SU-DHL-6 (cell line): ENCODE results near the gene RAB37.

Experiments
- H2AFZ ChIP-seq: fragments of 200-600 bp; sonication (generic); 2 replicates; pipeline ENCODE4 v1.6.1; 2014; ENCODE audit warnings: low read depth, mild to moderate bottlenecking, moderate library complexity, mixed read lengths, antibody characterized with exemption, low read length; ENCODE audit not compliant: severe bottlenecking
- H3F3A ChIP-seq: fragments of 200-600 bp; shearing (Covaris generic); 2 replicates; pipeline ENCODE4 v1.6.0; 2016; ENCODE audit warnings: antibody characterized with exemption, mild to moderate bottlenecking; ENCODE audit not compliant: insufficient read depth
- H3K27ac ChIP-seq: fragments of 200-600 bp; sonication (generic); 2 replicates; pipeline ENCODE4 v1.5.1; 2016; ENCODE audit warnings: low read depth, mild to moderate bottlenecking, low read length, moderate library complexity, mixed read lengths
- H3K27me3 ChIP-seq: fragments of 200-600 bp; sonication (generic), shearing (Covaris generic); 2 replicates; pipeline ENCODE4 v1.6.0; 2014; ENCODE audit warnings: mild to moderate bottlenecking, low read length
- H3K36me3 ChIP-seq: fragments of 200-600 bp; sonication (generic); 2 replicates; pipeline ENCODE4 v1.6.1; 2014; ENCODE audit warnings: mild to moderate bottlenecking, low read length, mixed read lengths
- H3K4me2 ChIP-seq: fragments of 300-600, 200-600 bp; shearing (Covaris generic), sonication (generic); 2 replicates; pipeline ENCODE4 v1.6.0; 2014; ENCODE audit warnings: low read length, low read depth, mild to moderate bottlenecking; ENCODE audit not compliant: poor library complexity, severe bottlenecking
- H3K4me3 ChIP-seq: fragments of 200-600 bp; sonication (generic); 2 replicates; pipeline ENCODE4 v1.5.1; 2014; ENCODE audit warnings: antibody characterized with exemption, low read length, mild to moderate bottlenecking, mixed read lengths; ENCODE audit not compliant: insufficient read depth, poor library complexity, severe bottlenecking
- H3K79me2 ChIP-seq: fragments of 200-600 bp; sonication (generic); 2 replicates; pipeline ENCODE4 v1.6.1; 2014; ENCODE audit warnings: mild to moderate bottlenecking, low read length, moderate library complexity; ENCODE audit not compliant: insufficient read depth
- H3K9ac ChIP-seq: fragments of 200-600 bp; sonication (generic); 2 replicates; pipeline ENCODE4 v1.7.0; 2014; ENCODE audit warnings: mild to moderate bottlenecking, low read length
- H3K9me2 ChIP-seq: fragments of 200-600 bp; sonication (generic); replicated peaks from 2 replicates; pipeline ENCODE4 v1.6.1; 2014; ENCODE audit warnings: low read length; ENCODE audit not compliant: insufficient read depth
- H3K9me3 ChIP-seq: fragments of 200-600 bp; sonication (generic); 2 replicates; pipeline ENCODE4 v1.6.1; 2014; ENCODE audit warnings: low read length, mixed read lengths; ENCODE audit not compliant: insufficient read depth
- H4K20me1 ChIP-seq: fragments of 200-600 bp; sonication (generic); 2 replicates; pipeline ENCODE4 v1.6.1; 2014; ENCODE audit warnings: low read depth, mild to moderate bottlenecking, antibody characterized with exemption, low read length, moderate library complexity, mixed read lengths
- EZH2phosphoT487 ChIP-seq: fragments of 200-600 bp; sonication (generic), shearing (Covaris generic); conservative IDR thresholded peaks from 2 replicates; pipeline ENCODE4 v1.6.1; 2018; ENCODE audit warnings: mild to moderate bottlenecking, antibody characterized with exemption, low read length, moderate library complexity, mixed read lengths
- TF ChIP-seq, protein P1 (sequence below): fragments of 200-600 bp; sonication (generic); IDR thresholded peaks from one replicate; pipeline ENCODE4 v1.5.1; 2017; ENCODE audit warnings: antibody characterized with exemption, mild to moderate bottlenecking, low read length, moderate library complexity; ENCODE audit not compliant: insufficient read depth, poor library complexity, severe bottlenecking

The RAB37 gene

DNA sequence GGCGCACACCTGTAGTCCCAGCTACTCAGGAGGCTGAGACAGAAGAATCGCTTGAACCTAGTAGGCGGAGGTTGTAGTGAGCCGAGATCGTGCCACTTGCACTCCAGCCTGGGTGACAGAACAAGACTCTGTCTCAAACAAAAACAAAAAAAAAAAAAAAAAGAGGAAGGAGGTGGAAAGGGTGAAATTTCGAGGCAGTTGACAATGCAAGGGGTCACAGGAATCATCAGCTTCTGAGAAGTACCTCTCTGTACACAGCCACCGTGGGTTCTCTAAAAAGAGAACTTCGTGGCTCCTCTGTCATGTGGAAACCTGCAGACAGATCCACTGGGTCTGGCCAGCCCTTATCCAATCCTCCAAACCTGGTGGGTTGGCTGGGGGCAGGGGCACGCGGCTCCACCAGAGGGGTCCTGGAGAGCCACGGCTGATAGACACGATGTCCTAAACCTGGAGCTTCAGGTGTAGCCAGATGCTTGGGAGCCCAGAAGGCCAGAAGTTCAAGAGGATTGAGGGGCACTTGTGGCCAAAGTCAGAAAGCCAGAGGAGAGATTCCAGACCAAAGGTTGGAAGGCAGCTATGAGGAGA lies 23.8 kb upstream of the RAB37 start:
- H3K36me3 ChIP-seq, result no peaks in the 10 kb centered on the region
- no peak overlapping the region for H3K4me3 ChIP-seq
- no peaks in the 10 kb centered on the region for H3K9me2 ChIP-seq
- peaks cover 2% of the 10 kb centered on the region; the same call in 1 of the 2 replicates for H3K27me3 ChIP-seq
- H4K20me1 ChIP-seq, result no peaks in the 10 kb centered on the region
- H3K27ac ChIP-seq, result no peak overlapping the region
- H3F3A ChIP-seq, result no peaks in the 10 kb centered on the region
- no peak overlapping the region for H2AFZ ChIP-seq
- no peaks in the 10 kb centered on the region for H3K9me3 ChIP-seq
- H3K9ac ChIP-seq, result no peak overlapping the region
- H3K79me2 ChIP-seq, result no peaks in the 10 kb centered on the region
- TF ChIP-seq, protein P1, sequence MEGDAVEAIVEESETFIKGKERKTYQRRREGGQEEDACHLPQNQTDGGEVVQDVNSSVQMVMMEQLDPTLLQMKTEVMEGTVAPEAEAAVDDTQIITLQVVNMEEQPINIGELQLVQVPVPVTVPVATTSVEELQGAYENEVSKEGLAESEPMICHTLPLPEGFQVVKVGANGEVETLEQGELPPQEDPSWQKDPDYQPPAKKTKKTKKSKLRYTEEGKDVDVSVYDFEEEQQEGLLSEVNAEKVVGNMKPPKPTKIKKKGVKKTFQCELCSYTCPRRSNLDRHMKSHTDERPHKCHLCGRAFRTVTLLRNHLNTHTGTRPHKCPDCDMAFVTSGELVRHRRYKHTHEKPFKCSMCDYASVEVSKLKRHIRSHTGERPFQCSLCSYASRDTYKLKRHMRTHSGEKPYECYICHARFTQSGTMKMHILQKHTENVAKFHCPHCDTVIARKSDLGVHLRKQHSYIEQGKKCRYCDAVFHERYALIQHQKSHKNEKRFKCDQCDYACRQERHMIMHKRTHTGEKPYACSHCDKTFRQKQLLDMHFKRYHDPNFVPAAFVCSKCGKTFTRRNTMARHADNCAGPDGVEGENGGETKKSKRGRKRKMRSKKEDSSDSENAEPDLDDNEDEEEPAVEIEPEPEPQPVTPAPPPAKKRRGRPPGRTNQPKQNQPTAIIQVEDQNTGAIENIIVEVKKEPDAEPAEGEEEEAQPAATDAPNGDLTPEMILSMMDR, result no peak
- no peak for TF ChIP-seq EZH2phosphoT487
- no peak overlapping the region for H3K4me2 ChIP-seq

GRCh38 chr17:74715144-74715543 lies 21.9 kb upstream of the RAB37 start:
- H3K9ac ChIP-seq, result no peak overlapping the region
- no peaks in the 10 kb centered on the region for H4K20me1 ChIP-seq
- no peaks in the 10 kb centered on the region for H3K79me2 ChIP-seq
- H3K9me3 ChIP-seq, result no peaks in the 10 kb centered on the region
- H3K4me2 ChIP-seq, result no peak overlapping the region
- no peak overlapping the region for H3K27ac ChIP-seq
- no peaks in the 10 kb centered on the region for H3F3A ChIP-seq
- no peaks in the 10 kb centered on the region for H3K9me2 ChIP-seq
- no peak overlapping the region for H2AFZ ChIP-seq
- peaks cover 2% of the 10 kb centered on the region; the same call in 1 of the 2 replicates for H3K27me3 ChIP-seq
- no peaks in the 10 kb centered on the region for H3K36me3 ChIP-seq
- no peak overlapping the region for H3K4me3 ChIP-seq
- no peak for TF ChIP-seq EZH2phosphoT487
- TF ChIP-seq, protein P1, result no peak

- H2AFZ ChIP-seq, result no peak overlapping the region
- H3K79me2 ChIP-seq, result no peaks in the 10 kb centered on the region
- H3K4me2 ChIP-seq, result no peak overlapping the region
- H3K9me2 ChIP-seq, result no peaks in the 10 kb centered on the region
- no peak overlapping the region for H3K9ac ChIP-seq
- H3K27me3 ChIP-seq, result no peaks in the 10 kb centered on the region
- TF ChIP-seq, protein P1, result no peak
- no peak for TF ChIP-seq EZH2phosphoT487
- no peak overlapping the region for H3K27ac ChIP-seq
- H4K20me1 ChIP-seq, result no peaks in the 10 kb centered on the region
- H3K9me3 ChIP-seq, result no peaks in the 10 kb centered on the region
- H3K36me3 ChIP-seq, result no peaks in the 10 kb centered on the region
- H3K4me3 ChIP-seq, result no peak overlapping the region
- H3F3A ChIP-seq, result no peaks in the 10 kb centered on the region
These were observed 16.6 kb upstream of the RAB37 start for GRCh38 chr17:74720506-74720905.
